Renal pelvis (tissue), 4 donors: Measurements from ENCODE around the gene HTR2B. TPM values are rescaled to one million over a fixed set of nuclear protein-coding genes. Genes with fewer than 3 reads are reported as not detected.
"Not testable (repeated sequence)": the region's sequence is repeated elsewhere in the genome, so short reads cannot be mapped to it uniquely, and the experiment has no call there.

Experiments used
- DNase-seq: peaks from one replicate; pipeline ENCODE4 v3.0.0-alpha.2; 2013
- polyA plus RNA-seq, 3 donors: library from polyadenylated mRNA; unstranded; fragments of 120-200 nt; gene quantifications; one replicate each; pipeline ENCODE4 v1.2.1, GENCODE V29; 2013; ENCODE audit not compliant: insufficient read length in 3 of 3

HTR2B gene
- polyA plus RNA-seq, 3 donors = 7.3 to 12.2 (median 10.3) TPM

DNA sequence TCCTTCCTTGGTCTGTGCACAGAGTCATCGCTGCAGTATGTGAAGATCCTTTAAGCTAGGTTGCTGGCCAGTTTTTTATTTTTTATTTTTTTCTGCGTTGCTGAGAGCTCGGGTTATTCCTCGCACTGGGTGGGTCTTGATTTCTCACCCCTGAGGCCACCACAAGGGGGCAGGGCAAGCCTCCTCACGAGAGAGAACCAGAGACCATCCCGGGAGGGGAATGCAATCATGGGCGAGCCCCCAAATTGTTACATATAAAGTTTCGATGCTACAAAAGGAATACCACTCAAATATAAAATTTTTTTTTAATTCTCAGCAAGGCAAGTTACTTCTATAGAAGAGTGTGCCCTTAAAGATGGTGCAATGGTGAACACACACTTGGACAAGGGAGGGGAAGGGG, 24.9 kb downstream of the HTR2B start:
- no peak for DNase-seq

DNA sequence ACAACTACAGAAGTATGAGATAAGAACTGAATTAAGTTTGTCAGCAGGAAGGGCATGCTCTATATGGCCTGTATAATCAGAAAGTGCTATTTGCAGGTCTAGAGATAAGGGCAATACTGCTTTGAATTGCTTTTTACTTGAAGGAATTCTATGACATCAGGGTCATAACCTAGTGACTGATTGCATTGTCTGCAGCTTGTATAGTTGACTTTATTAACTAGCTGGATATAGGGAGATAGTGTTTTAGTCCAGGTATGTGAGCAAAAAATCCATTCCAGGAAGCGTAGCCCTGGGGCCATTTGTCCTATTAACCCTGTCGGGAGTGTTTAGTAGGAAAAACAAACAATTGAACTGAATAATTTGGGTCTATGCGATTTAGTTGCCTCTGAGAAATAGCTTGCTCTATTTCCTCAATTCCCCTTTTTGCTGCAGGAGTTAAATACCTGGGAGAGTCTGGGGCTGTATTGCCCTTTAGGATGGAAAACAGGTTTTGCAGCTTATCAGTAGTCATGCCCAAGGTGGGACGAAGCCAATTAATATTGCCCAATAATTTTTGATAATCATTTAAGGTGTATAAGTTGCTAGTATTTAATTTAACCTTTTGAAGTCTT, 30.0 kb downstream of the HTR2B start:
- DNase-seq = no peak

DNA sequence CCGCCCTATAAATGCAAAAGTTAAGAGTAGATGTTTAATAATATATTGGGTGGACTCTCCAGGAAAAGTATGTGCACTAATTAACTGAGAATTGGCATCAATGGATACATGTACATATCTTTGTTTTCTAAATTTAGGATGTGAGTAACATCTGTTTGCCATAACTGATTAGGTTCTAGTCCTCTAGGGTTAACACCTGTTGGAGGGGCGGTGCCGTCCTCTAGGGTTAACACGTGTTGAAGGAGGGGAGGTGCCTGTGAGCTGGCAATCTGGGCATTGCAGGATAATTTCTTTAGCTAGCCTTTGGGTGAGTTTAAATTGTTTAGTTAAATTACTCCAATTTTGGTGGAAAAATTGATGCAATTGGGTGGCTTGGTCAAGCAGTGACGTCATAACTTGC, 30.9 kb downstream of the HTR2B start:
- DNase-seq = no peak

DNA sequence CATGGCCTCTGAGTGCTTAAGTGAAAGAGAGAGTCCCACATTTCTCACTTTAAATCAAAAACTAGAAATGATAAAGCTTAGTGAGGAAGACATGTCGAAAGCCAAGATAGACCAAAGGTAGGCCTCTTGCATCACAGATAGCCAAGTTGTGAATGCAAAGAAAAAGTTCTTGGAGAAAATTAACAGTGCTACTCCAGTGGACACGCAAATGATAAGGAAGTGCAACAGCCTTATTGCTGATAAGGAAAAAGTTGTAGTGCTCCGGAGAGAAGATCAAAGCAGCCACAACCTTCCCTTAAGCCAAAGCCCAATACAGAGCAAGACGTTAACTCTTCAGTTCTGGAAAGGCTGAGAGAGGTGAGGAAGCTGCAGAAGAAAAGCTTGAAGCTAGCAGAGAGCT, 36.1 kb downstream of the HTR2B start:
- DNase-seq = no peak

DNA sequence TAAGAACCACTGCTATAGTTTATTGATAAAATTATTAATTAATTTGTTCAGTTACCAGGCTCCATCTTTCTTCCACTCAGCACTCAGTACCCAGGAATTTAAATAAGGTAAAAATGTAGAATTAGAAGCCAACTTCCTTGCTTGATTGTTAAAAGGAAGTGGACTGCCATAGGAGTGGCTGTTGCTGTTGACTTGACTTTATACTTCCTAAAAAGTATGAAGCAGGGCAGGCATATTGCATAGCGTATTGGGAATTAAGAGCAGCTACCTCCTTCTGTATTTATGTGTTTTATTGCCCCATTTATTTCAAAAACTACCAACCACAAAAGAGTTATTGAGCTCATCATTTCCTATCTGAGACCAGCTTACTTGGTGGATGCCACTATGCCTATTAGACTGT, 40.3 kb downstream of the HTR2B start:
- DNase-seq = no peak

DNA sequence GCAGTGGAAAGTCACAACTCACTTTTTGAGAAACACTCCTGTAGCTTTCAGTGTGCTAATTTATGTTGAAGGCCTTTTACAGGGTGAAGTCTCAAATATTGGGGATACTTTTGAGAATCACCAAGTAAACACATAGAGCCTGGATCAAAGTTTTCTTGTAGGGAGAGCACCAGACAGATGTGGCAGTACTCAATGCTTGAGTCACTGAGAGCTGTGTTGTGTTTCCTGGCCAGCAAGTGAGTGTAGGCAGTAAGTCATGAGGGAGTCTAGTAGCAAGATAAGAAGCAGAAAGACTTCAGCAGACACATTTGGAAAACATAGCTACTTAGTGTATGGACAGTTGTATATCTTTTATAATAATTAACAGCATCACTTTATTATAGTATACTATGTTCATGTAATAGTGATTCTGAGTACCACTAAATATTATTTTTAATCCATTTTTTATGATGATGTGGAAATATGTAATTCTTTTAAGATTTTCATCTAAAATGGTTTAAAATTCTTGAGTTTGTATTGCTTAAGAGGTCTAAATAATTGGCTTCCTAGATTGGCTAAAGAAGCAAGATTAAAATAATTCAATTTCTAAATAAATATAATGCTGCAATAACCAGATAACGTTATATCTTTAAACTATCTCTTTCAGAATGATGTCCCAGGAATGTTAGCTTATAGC, 55.3 kb downstream of the HTR2B start:
- DNase-seq = no peak

DNA sequence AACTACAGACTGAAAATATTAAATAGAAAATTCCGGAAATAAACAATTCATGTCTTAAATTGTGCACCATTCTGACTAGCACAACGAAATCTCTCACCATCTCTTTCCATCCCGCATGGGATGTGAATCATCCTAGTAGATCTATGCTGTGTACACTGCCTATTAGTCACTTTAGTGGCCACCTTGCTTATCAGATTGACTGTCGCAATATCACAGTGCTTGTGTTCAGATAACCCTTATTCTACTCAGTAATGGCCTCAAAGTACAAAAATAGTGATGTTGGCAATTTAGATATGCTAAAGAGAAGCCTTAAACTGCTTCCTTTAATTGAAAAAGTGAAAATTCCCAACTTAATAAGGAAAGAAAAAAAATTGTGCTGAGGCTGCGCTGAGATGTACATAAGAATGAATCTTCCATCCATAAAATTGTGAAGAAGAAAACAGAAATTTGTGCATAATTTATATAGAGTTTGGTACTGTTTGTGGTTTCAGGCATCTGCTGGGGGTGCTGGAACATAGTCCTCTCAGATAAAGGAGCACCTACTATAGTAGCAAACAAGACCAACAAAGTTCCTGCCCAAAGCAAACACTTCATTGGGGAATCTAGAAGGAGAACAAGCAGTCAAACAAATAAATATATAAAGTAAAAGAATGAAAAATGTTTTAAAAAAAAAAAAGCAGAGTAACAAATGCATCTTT, 56.2 kb downstream of the HTR2B start:
- no peak for DNase-seq

DNA sequence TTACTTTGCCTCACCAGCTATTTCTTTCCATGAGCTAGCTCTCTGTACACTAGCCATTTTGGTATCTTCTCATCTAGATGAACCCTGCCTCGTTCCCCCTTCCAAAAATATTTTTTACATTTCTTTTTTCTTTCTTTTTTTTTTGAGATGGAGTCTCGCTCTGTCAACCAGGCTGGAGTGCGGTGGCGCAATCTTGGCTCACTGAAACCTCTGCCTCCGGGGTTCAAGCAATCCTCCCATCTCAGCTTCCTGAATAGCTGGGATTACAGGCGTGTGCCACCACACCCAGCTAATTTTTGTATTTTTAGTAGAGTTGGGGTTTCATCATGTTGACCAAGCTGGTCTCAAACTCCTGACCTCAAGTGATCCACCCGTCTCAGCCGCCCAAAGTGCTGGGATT, 57.3 kb downstream of the HTR2B start:
- not testable (repeated sequence) for DNase-seq

DNA sequence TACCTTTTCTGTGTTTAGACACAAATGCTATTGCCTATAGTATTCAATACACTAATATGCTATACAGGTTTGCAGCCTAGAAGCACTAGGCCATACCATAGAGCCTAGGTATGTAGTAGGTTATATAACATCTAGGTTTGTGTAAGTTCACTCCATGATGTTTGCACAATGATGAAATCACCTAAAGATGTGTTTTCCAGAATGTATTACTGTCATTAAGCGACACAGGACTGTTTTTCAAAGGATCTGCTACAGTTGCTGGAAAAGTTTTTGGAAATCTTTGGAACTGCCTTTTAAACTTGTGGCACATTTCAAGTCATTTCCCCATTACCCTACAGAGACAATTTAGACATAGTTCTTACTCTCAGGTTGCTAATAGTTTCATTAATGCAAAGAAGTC, 58.9 kb downstream of the HTR2B start:
- DNase-seq = no peak

DNA sequence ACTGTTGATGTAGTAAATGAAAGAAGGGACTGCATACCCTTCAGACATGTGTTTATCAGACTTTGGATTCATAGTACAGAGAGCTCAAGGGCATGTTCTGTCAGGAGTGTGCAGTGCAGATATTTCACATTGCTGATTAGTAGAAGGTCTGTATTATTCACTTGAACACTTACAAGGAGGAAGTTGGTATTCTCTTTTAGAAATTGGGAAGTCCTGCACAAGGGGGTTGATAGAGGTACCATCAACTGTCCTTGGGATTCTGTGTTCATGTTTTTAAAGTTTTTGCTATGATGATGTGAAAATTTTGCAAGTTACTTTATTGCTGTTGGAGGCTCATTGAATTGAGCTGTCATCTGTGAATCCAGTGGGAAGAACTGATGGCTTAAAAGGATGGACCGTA, 61.5 kb downstream of the HTR2B start:
- no peak for DNase-seq

DNA sequence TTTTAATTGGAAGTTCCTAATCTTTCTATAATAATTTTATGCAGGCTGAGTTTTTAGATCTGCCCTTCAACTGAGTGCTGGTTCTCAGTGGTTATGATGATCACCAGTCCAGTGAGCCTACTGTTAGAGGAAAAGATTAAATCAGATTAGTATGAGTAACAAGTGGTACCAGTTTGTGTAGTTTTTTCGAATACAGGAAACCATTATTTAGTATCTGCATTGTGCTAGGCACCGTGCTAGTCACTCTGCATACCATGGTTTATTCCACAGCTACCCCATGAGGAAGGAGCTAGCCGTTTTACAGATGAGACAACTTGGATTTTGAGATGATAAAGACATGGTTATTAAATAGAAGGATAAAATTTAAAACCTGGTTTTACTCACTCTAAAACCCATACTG, 62.1 kb downstream of the HTR2B start:
- no peak for DNase-seq

DNA sequence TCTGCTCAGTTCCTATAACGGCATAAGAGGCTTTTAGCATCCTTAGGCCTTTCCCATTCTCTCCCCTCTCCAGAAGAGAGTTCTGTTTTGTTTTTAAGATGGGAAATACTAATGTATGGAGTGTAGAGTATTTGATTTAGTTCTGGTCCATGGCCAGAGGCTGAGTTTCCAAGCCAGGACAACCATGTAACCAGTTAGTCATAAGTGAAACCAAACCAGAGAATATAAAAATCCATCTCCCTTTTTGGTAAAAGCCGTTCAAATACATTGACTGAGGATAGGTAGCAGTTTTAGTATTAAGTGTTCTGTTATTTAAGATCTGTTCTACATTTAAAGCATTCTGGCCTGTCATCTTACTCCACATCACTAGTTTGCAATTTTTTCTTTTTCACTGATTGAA, 65.1 kb downstream of the HTR2B start:
- no peak for DNase-seq

DNA sequence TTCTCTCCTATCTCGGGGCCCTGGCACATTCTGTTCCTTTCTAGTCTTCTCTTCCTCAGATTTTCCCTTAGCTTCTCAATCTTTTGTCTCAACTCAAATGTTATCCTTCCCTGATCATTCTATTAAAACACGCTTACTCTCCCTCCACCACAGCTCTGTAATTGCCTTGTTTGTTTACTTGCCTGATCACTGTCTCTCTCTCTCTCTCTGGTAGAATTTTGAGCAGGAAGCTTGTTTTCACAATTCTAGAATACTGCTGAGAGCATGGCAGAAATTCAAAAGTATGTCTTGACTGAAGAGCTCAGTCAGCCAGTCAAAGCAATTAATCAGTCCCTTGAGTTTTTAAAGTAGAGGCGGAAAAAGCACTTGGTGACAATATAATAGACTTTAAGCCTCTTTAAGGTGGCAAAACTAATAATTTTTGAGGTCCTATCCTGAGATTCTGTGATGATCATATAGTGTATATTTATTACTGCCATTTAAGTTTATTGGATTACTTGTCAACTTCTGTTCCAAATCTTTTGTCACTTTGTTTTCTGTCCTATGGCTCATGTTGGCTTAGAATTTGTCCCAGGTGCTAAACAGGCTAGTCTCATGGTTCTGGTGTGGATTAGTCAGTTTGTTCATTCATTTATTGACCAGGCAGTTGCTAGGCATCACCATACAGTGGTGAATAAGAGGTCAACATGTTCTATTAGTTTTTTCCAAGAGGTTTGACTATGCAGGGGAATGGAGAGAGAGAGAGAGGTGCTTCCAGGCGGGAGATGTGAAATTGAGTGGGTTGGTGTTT, 65.9 kb downstream of the HTR2B start:
- DNase-seq = no peak

Other genes starting within 250 kb of the HTR2B start
- under 1 TPM; 0.18 to 0.19 (median 0.18) TPM for gene GPR55, start 199.8 kb downstream of the HTR2B start, polyA plus RNA-seq
- gene SPATA3, start 128.9 kb downstream of the HTR2B start, polyA plus RNA-seq = not detected
- gene C2orf72, start 87.5 kb downstream of the HTR2B start, polyA plus RNA-seq = 1 to 10 TPM; 2.6 to 4.7 (median 3.6) TPM
- 100 to 1,000 TPM in 1 of 3 donors, 10 to 100 TPM in 2; 88.1 to 100 (median 98.7) TPM for gene PSMD1, start 68.2 kb downstream of the HTR2B start, polyA plus RNA-seq
- 10 to 100 TPM; 27.3 to 30.6 (median 27.4) TPM for gene ARMC9, start 73.6 kb upstream of the HTR2B start, polyA plus RNA-seq